Measurements from ENCODE around the gene P2RY10. TPM values are rescaled to one million over a fixed set of nuclear protein-coding genes. Genes with fewer than 3 reads are reported as not detected.

P2RY10 gene, protein sequence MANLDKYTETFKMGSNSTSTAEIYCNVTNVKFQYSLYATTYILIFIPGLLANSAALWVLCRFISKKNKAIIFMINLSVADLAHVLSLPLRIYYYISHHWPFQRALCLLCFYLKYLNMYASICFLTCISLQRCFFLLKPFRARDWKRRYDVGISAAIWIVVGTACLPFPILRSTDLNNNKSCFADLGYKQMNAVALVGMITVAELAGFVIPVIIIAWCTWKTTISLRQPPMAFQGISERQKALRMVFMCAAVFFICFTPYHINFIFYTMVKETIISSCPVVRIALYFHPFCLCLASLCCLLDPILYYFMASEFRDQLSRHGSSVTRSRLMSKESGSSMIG
- total RNA-seq (not detected in 2 replicates), polyA plus RNA-seq (not detected in 2 replicates), polyA minus RNA-seq (not detected in 2 replicates), Bru-seq, nascent RNA (not detected), BruChase-seq, experiment 1, labeled RNA remaining after a 6-hour chase (not detected), BruChase-seq, experiment 2, labeled RNA remaining after a 2-hour chase (not detected)
- not detected in 2 replicates for polyA plus RNA-seq (2011; cell fraction: cytosol; rRNA removed)
- polyA plus RNA-seq (2011; cell fraction: nucleus; rRNA removed) = not detected in 2 replicates
- not detected in 2 replicates for polyA plus RNA-seq (2012)
- not detected for polyA minus RNA-seq (2011; cell fraction: cytosol; rRNA and poly(A)+ RNA removed)
- polyA minus RNA-seq (2011; cell fraction: nucleus; rRNA and poly(A)+ RNA removed) = not detected in 2 replicates
- long read RNA-seq = 0 reads

DNA sequence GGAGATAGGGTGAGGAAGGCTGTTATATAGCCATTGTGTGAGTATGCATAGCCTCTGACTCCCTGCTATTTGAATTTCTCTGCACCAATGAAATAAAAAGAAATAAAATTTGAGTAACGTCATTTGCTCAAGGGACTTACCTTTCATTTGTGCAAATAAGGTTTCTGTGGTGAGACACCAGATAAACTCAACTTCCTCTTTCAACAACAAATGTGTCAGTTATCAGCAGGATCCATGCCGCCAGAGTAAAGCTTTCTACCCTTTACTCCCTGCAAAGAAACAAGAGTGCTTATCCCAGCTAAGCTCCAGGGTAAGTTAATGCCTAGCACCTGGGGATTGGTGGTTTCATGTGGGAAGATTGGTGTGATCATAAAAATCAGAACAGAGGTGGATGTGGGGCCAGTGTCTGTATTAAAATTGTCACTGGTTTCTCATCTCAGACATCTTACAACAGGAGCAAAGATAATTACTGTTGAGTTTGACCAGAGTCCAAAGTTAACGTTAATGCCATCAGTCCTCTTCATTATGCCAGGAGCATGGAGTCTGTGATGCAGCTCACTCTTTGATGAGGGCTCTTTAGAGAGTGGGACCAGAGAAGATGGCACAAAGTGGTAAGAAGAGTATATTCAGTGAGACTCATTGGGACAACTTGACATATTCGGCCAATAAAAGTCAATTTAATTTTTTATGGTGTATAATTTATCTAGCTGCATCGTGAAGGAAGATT, at the start of gene P2RY10:
TSS of gene P2RY10 (plus strand) at position 206 of the 727 bp plus-strand sequence. CDS start 15,130 bp downstream, outside the sequence.
- ChIA-PET CTCF (no interaction called here), POLR2A (no interaction called here)
- no peak for FAIRE-seq
- H3K4me3 ChIP-seq (replicated peaks in 1 of 3; ENCODE audit: insufficient read depth in 1 of 3, low read depth in 1 of 3, low read length in 3 of 3) = no peak within 1 kb of the TSS
- H3K9me1 ChIP-seq (replicated peaks; ENCODE audit: control insufficient read depth, extremely low read depth, insufficient read depth, low read length) = no peaks in the 10 kb centered on the region
- H4K20me1 ChIP-seq (replicated peaks; ENCODE audit: control insufficient read depth, extremely low read depth, insufficient read depth, low read length) = no peaks in the 10 kb centered on the region
- BruUV-seq (replicated peaks) = no TSS peak
- dilution Hi-C loops (cut with MboI; ENCODE audit: extremely low pct_ligation_motif_present, low sequenced_read_pairs) (no loop called here), intact Hi-C loops (cut with micrococcal nuclease) (no loop called here)
- H3K36me3 ChIP-seq (ENCODE audit: control insufficient read depth in 2 of 2, extremely low read depth in 1 of 2, insufficient read depth in 2 of 2, low read length in 2 of 2) = no peaks in the 10 kb centered on the region
- no peaks in the 10 kb centered on the region for H3K9me3 ChIP-seq (replicated peaks; ENCODE audit: control insufficient read depth, insufficient read depth, low read length)
- no peak within 1 kb of the TSS for H3K27ac ChIP-seq (ENCODE audit: insufficient read depth, low read depth, low read length)
- no peak within 1 kb of the TSS for H2AFZ ChIP-seq (ENCODE audit: low read depth, low read length)
- H3K79me2 ChIP-seq (ENCODE audit: control insufficient read depth, insufficient read depth, low read length) = no peaks in the 10 kb centered on the region
- no peak within 1 kb of the TSS for H3K9ac ChIP-seq (replicated peaks; ENCODE audit: extremely low read depth, insufficient read depth, low read length)
- DNase-seq (ENCODE audit: low read depth, low spot score) = no peak
- no peak within 1 kb of the TSS for H3K4me2 ChIP-seq (ENCODE audit: insufficient read depth, low read length)
- TF ChIP-seq FOS (IDR thresholded peaks at IDR 0.05; ENCODE audit: borderline replicate concordance, insufficient read depth, low read length) = no peak
- no peak for TF ChIP-seq MYC (IDR thresholded peaks at IDR 0.05; ENCODE audit: low read depth, low read length)
- no peak for TF ChIP-seq POLR2AphosphoS5 (IDR thresholded peaks at IDR 0.05; ENCODE audit: insufficient read depth, low read depth, low read length)
- TF ChIP-seq JUN (IDR thresholded peaks at IDR 0.05; ENCODE audit: borderline replicate concordance, insufficient read depth, insufficient read length, low read depth) = no peak
- no peak for TF ChIP-seq POLR2A (IDR thresholded peaks at IDR 0.05; ENCODE audit: low read depth, low read length)
- TF ChIP-seq, protein P1, sequence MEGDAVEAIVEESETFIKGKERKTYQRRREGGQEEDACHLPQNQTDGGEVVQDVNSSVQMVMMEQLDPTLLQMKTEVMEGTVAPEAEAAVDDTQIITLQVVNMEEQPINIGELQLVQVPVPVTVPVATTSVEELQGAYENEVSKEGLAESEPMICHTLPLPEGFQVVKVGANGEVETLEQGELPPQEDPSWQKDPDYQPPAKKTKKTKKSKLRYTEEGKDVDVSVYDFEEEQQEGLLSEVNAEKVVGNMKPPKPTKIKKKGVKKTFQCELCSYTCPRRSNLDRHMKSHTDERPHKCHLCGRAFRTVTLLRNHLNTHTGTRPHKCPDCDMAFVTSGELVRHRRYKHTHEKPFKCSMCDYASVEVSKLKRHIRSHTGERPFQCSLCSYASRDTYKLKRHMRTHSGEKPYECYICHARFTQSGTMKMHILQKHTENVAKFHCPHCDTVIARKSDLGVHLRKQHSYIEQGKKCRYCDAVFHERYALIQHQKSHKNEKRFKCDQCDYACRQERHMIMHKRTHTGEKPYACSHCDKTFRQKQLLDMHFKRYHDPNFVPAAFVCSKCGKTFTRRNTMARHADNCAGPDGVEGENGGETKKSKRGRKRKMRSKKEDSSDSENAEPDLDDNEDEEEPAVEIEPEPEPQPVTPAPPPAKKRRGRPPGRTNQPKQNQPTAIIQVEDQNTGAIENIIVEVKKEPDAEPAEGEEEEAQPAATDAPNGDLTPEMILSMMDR (IDR thresholded peaks at IDR 0.05; ENCODE audit: extremely low read depth in 1 of 2, insufficient read depth in 1 of 2, low read depth in 1 of 2, low read length in 2 of 2) = no peak
- TF ChIP-seq GATA2 (IDR thresholded peaks at IDR 0.05; ENCODE audit: insufficient read depth, insufficient read length, low read depth, low read length) = no peak
- no peak for TF ChIP-seq EZH2 (IDR thresholded peaks at IDR 0.05; ENCODE audit: borderline replicate concordance, low read depth, low read length, severe bottlenecking)
- TF ChIP-seq, protein P2, sequence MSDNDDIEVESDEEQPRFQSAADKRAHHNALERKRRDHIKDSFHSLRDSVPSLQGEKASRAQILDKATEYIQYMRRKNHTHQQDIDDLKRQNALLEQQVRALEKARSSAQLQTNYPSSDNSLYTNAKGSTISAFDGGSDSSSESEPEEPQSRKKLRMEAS (IDR thresholded peaks at IDR 0.05; ENCODE audit: insufficient read depth, insufficient read length) = no peak
- no peaks in the 10 kb centered on the region for H3K4me1 ChIP-seq (ENCODE audit: control insufficient read depth, extremely low read depth, insufficient read depth, low read length)
- no peaks in the 10 kb centered on the region for H3K27me3 ChIP-seq (ENCODE audit: control insufficient read depth in 2 of 2, insufficient read depth in 2 of 2, low read length in 2 of 2)

All from endothelial cell of umbilical vein (primary cell).